ENCODE data around the gene SRRM5.

The SRRM5 gene

GRCh38 chr19:43591904-43592772 is 19.8 kb upstream of the SRRM5 start:
- DNase-seq, result no peak

- DNase-seq, result no peak
These were observed 19.0 kb upstream of the SRRM5 start for GRCh38 chr19:43592800-43593350.

- DNase-seq, result no peak
These were observed 17.7 kb upstream of the SRRM5 start for GRCh38 chr19:43594081-43594697.

- DNase-seq, result peak in 24 of 56 donors; percentile 5 to 50 (median 23)
These were observed 16.9 kb upstream of the SRRM5 start for GRCh38 chr19:43594710-43595604.

GRCh38 chr19:43595605-43595998 is 16.3 kb upstream of the SRRM5 start:
- DNase-seq, result peak in 3 of 56 donors; percentile 30 to 54 (median 50)

- peak; percentile 95 to 100 (median 99) for DNase-seq
These were observed 15.7 kb upstream of the SRRM5 start, which contains the start of the genes IRGQ and ZNF576 for GRCh38 chr19:43595999-43596841. TSS of gene IRGQ (minus strand) at chr19:43596134. CDS start at chr19:43595338, 796 bp downstream. TSS of gene ZNF576 (plus strand) at chr19:43596595. CDS start at chr19:43597109, 514 bp downstream.

- DNase-seq, result no peak
These were observed 14.9 kb upstream of the SRRM5 start for GRCh38 chr19:43596842-43597461.

- DNase-seq, result no peak
These were observed 14.0 kb upstream of the SRRM5 start for GRCh38 chr19:43597876-43598275.

GRCh38 chr19:43598445-43599240 is 13.2 kb upstream of the SRRM5 start:
- DNase-seq, result no peak

GRCh38 chr19:43599635-43600295 is 12.1 kb upstream of the SRRM5 start:
- DNase-seq, result peak in 4 of 56 donors; percentile 6 to 43 (median 16)

- peak in 3 of 56 donors; percentile 5 to 15 (median 13) for DNase-seq
These were observed 11.6 kb upstream of the SRRM5 start for GRCh38 chr19:43600326-43600725.

- peak in 19 of 56 donors; percentile 3 to 69 (median 19) for DNase-seq
These were observed 5.9 kb upstream of the SRRM5 start for GRCh38 chr19:43605875-43606568.

GRCh38 chr19:43606569-43607229 is 5.2 kb upstream of the SRRM5 start:
- peak in 8 of 56 donors; percentile 3 to 23 (median 6) for DNase-seq

GRCh38 chr19:43607238-43608205 is 4.4 kb upstream of the SRRM5 start:
- no peak for DNase-seq

- DNase-seq, result no peak
These were observed 2.0 kb upstream of the SRRM5 start for GRCh38 chr19:43609872-43610271.

GRCh38 chr19:43610493-43610892 is 1.4 kb upstream of the SRRM5 start:
- DNase-seq, result no peak
